Fibroblast of skin of left biceps (primary cell): ENCODE data around the gene ZNF98.

Experiments used
- DNase-seq, 2 experiments: peaks; one replicate each; pipeline ENCODE4 v3.0.0-alpha.2; 2013; ENCODE audit warnings: low read depth in 2 of 2

Gene ZNF98

GRCh38 chr19:22422211-22422610 lies at the start of gene ZNF98:
ZNF98 (minus strand) TSS chr19:22422346; CDS start chr19:22422224, 122 bp downstream.
- no peak for DNase-seq

GRCh38 chr19:22446605-22447004 lies 24.5 kb upstream of the ZNF98 start:
- DNase-seq: no peak

DNA sequence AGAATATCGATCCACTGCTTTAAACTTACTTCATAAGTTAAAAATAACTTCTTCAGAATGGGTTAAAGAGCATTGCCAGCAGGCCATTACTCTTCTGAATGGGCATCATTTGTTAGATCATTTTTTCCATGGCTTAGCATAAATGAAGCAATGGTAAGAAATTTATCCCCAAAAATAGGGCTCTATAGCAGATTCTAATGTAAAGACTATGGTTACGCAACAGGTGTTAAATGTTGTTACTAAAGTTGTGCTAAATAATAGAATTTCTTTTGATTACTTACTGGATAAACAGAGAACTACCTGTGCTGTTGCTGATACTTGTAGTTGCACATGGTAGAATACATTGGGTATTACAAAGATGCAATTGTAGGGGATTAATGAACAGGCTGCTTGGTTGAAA lies 15.9 kb upstream of the ZNF98 start:
- DNase-seq: no peak

DNA sequence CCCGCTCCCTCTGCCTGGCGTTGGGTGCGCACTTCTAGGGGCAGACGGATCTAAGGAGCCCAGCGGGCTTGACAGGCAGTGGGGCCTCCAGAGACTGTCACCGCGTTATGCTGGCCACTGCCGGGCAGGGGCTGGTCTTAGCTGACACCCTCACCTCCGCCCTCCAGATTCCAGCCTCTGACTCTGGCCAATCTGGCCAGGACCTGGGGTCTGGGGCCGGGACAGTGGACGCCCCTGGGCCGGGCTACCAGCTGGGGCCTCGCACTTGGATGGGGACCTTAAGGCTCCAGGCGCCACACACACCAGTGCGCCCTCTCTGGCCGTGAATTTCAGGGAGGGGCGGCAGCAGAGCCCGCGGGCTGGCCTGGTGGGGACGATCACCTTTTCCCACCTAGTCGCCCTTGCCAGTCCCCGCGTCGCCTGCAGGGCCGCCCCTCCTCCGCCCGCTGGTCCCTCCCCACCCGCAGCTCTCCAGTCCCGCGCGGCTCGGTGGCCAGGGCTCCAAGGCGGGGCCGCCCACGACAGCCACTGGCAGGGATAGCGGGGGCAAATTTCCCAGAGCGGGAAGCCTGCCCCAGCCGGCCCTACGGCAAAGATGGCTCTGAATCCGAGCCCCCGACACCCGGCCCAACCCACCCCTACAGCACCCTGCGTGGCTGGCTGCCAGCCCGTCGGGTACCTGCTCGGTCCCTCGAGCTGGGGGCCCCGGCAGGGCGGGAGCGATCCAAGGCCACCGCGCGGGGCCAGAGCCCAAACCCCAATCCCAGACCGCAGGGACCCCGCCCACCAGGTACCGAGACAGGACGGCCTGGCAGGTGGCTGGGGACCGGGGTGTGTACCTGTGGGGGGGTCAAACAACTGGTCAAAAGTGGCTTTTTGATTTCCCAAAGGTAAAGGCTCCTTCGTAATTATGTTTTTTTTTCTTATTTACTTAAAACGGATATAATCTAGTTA lies 6.1 kb upstream of the ZNF98 start:
- no peak for DNase-seq

GRCh38 chr19:22427547-22427946 lies 5.4 kb upstream of the ZNF98 start:
- no peak for DNase-seq

DNA sequence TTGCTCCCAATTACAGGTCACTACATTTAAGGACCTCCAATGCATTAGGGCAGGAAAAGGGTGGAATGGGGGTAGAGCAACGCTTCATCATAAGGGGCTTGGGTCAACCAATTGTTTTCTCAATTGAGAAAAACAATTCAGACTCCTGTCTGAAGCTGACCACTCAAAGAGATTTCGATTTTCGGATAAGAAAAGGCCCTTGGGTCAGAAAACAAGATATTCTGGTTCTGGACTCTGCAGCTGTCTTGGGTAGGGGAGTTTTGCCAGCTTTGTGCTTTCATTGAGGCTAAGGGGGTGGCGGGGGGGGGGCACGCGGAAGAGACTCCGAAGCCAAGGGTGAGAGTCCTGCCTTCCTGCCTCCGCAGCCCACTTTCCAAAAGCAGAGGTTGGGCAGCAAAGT lies 4.8 kb upstream of the ZNF98 start:
- no peak for DNase-seq

GRCh38 chr19:22421797-22422196 lies 349 bp downstream of the ZNF98 start:
- DNase-seq: no peak

GRCh38 chr19:22354665-22355064 lies 67.5 kb downstream of the ZNF98 start:
- DNase-seq: no peak
